BLaER1 (cell line): ENCODE measurements around the gene ROCK2.
"Not testable (repeated sequence)": the region's sequence is repeated elsewhere in the genome, so short reads cannot be mapped to it uniquely, and the experiment has no call there.

Experiments used
- H3K27ac ChIP-seq: shearing (Covaris generic); formaldehyde crosslinking; 2 replicates; pipeline ENCODE4 v1.8.1; 2022
- H3K27me3 ChIP-seq: shearing (Covaris generic); formaldehyde crosslinking; 2 replicates; pipeline ENCODE4 v1.8.1; 2022
- H3K36me3 ChIP-seq: shearing (Covaris generic); formaldehyde crosslinking; 2 replicates; pipeline ENCODE4 v1.8.1; 2022
- H3K4me1 ChIP-seq: shearing (Covaris generic); formaldehyde crosslinking; 2 replicates; pipeline ENCODE4 v1.8.1; 2022
- H3K4me2 ChIP-seq: shearing (Covaris generic); formaldehyde crosslinking; 2 replicates; pipeline ENCODE4 v1.8.1; 2022
- H3K4me3 ChIP-seq: shearing (Covaris generic); formaldehyde crosslinking; 2 replicates; pipeline ENCODE4 v1.8.1; 2022
- H3K9ac ChIP-seq: shearing (Covaris generic); formaldehyde crosslinking; 2 replicates; pipeline ENCODE4 v1.8.1; 2022
- H3K9me3 ChIP-seq: shearing (Covaris generic); formaldehyde crosslinking; 2 replicates; pipeline ENCODE4 v1.8.1; 2022
- H4K20me1 ChIP-seq: shearing (Covaris generic); formaldehyde crosslinking; 2 replicates; pipeline ENCODE4 v1.8.1; 2022
- Cebpa-rat ChIP-seq: shearing (Covaris generic); IDR thresholded peaks from 2 replicates; pipeline ENCODE4 v1.8.1; 2022

Gene ROCK2

GRCh38 chr2:11179196-11179595, 165.2 kb downstream of the ROCK2 start:
- no peak overlapping the region for H3K9ac ChIP-seq
- no peaks in the 10 kb centered on the region for H4K20me1 ChIP-seq
- no peak for TF ChIP-seq Cebpa-rat
- no peak overlapping the region for H3K4me2 ChIP-seq
- peaks cover 42% of the 10 kb centered on the region for H3K4me1 ChIP-seq
- H3K36me3 ChIP-seq, result peaks cover 20% of the 10 kb centered on the region
- no peaks in the 10 kb centered on the region for H3K9me3 ChIP-seq
- H3K4me3 ChIP-seq, result no peak overlapping the region
- H3K27ac ChIP-seq, result no peak overlapping the region
- H3K27me3 ChIP-seq, result no peaks in the 10 kb centered on the region

- H3K9me3 ChIP-seq, result no peaks in the 10 kb centered on the region
- no peak overlapping the region for H3K4me3 ChIP-seq
- H3K27ac ChIP-seq, result no peak overlapping the region
- peaks cover 18% of the 10 kb centered on the region for H3K36me3 ChIP-seq
- H3K27me3 ChIP-seq, result no peaks in the 10 kb centered on the region
- no peak overlapping the region for H3K9ac ChIP-seq
- H4K20me1 ChIP-seq, result no peaks in the 10 kb centered on the region
- H3K4me1 ChIP-seq, result peaks cover 42% of the 10 kb centered on the region
- no peak for TF ChIP-seq Cebpa-rat
- H3K4me2 ChIP-seq, result peak overlapping the region; percentile 31
These were observed 166.4 kb downstream of the ROCK2 start for GRCh38 chr2:11177871-11178690.

GRCh38 chr2:11175293-11175795, 169.1 kb downstream of the ROCK2 start:
- Histone ChIP-seq H3K27me3 (no peaks in the 10 kb centered on the region), H3K9ac (no peak overlapping the region), H4K20me1 (no peaks in the 10 kb centered on the region), H3K4me2 (peak overlapping the region; percentile 65), H3K27ac (peak overlapping the region; percentile 19; the same call in 1 of the 2 replicates), H3K4me1 (peaks cover 42% of the 10 kb centered on the region), H3K4me3 (no peak overlapping the region), H3K36me3 (no peaks in the 10 kb centered on the region; the same call in 1 of the 2 replicates), H3K9me3 (no peaks in the 10 kb centered on the region)
- TF ChIP-seq Cebpa-rat, result no peak

- H3K9ac ChIP-seq, result no peak overlapping the region
- no peak overlapping the region for H3K27ac ChIP-seq
- peaks cover 42% of the 10 kb centered on the region for H3K4me1 ChIP-seq
- H3K9me3 ChIP-seq, result no peaks in the 10 kb centered on the region
- no peaks in the 10 kb centered on the region for H3K27me3 ChIP-seq
- TF ChIP-seq Cebpa-rat, result no peak
- no peak overlapping the region; the same call in 1 of the 2 replicates for H3K4me2 ChIP-seq
- H3K4me3 ChIP-seq, result no peak overlapping the region
- H4K20me1 ChIP-seq, result no peaks in the 10 kb centered on the region
- H3K36me3 ChIP-seq, result no peaks in the 10 kb centered on the region
These were observed 170.2 kb downstream of the ROCK2 start for GRCh38 chr2:11174222-11174621.

GRCh38 chr2:11169333-11169732, 175.1 kb downstream of the ROCK2 start:
- H3K4me1 ChIP-seq, result no peaks in the 10 kb centered on the region; the same call in 1 of the 2 replicates
- H3K9me3 ChIP-seq, result no peaks in the 10 kb centered on the region
- H3K36me3 ChIP-seq, result no peaks in the 10 kb centered on the region
- no peak overlapping the region for H3K9ac ChIP-seq
- no peak overlapping the region for H3K27ac ChIP-seq
- TF ChIP-seq Cebpa-rat, result no peak
- H3K4me3 ChIP-seq, result no peak overlapping the region
- H3K27me3 ChIP-seq, result no peaks in the 10 kb centered on the region
- no peak overlapping the region for H3K4me2 ChIP-seq
- no peaks in the 10 kb centered on the region for H4K20me1 ChIP-seq

GRCh38 chr2:11168488-11168887, 175.9 kb downstream of the ROCK2 start:
- Histone ChIP-seq H3K9me3 (no peaks in the 10 kb centered on the region), H3K27me3 (no peaks in the 10 kb centered on the region), H3K4me3 (no peak overlapping the region), H3K4me2 (no peak overlapping the region), H3K27ac (no peak overlapping the region), H3K9ac (no peak overlapping the region), H3K36me3 (no peaks in the 10 kb centered on the region), H3K4me1 (no peaks in the 10 kb centered on the region), H4K20me1 (no peaks in the 10 kb centered on the region)
- TF ChIP-seq Cebpa-rat, result no peak

DNA sequence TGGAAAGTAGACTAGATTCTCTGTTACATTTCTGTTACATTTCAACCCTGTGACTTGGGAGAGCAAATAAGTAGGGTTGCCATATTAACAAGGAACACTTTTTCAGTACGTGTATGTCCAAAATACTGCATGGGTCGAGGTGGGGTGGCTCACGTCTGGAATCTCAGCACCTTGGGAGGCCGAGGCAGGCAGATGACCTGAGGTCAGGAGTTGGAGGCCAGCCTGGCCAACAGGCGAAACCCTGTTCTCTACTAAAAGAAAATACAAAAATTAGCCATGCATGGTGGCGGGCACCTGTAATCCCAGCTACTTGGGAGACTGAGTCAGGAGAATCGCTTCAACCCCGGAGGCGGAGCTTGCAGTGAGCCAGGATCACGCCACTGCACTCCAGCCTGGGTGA, 178.0 kb downstream of the ROCK2 start:
- Histone ChIP-seq H3K9me3 (no peaks in the 10 kb centered on the region), H4K20me1 (no peaks in the 10 kb centered on the region), H3K36me3 (no peaks in the 10 kb centered on the region), H3K4me2 (no peak overlapping the region), H3K9ac (no peak overlapping the region), H3K27me3 (no peaks in the 10 kb centered on the region), H3K27ac (no peak overlapping the region), H3K4me1 (peaks cover 5% of the 10 kb centered on the region), H3K4me3 (no peak overlapping the region)
- TF ChIP-seq Cebpa-rat, result no peak

DNA sequence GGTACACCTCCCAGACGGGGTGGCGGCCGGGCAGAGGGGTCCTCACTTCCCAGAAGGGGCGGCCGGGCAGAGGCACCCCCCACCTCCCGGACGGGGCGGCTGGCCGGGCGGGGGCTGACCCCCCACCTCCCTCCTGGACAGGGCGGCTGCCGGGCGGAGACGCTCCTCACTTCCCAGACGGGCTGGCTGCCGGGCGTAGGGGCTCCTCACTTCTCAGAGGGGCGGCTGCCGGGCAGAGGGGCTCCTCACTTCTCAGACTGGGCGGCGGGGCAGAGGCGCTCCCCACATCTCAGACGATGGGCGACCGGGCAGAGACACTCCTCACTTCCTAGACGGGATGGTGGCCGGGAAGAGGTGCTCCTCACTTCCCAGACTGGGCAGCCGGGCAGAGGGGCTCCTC, 179.4 kb downstream of the ROCK2 start:
- not testable (repeated sequence) for H3K27ac ChIP-seq, H3K36me3 ChIP-seq, H4K20me1 ChIP-seq, H3K4me2 ChIP-seq, H3K4me3 ChIP-seq, H3K9me3 ChIP-seq, H3K27me3 ChIP-seq, H3K9ac ChIP-seq
- peaks cover 19% of the 10 kb centered on the region for H3K4me1 ChIP-seq

- Histone ChIP-seq H3K9ac (no peak overlapping the region), H3K4me2 (no peak overlapping the region), H3K4me1 (peaks cover 33% of the 10 kb centered on the region), H3K27ac (no peak overlapping the region), H3K36me3 (no peaks in the 10 kb centered on the region), H3K4me3 (no peak overlapping the region), H3K27me3 (no peaks in the 10 kb centered on the region), H4K20me1 (no peaks in the 10 kb centered on the region), H3K9me3 (no peaks in the 10 kb centered on the region)
- TF ChIP-seq Cebpa-rat, result no peak
These were observed 180.8 kb downstream of the ROCK2 start for GRCh38 chr2:11163439-11164317.

DNA sequence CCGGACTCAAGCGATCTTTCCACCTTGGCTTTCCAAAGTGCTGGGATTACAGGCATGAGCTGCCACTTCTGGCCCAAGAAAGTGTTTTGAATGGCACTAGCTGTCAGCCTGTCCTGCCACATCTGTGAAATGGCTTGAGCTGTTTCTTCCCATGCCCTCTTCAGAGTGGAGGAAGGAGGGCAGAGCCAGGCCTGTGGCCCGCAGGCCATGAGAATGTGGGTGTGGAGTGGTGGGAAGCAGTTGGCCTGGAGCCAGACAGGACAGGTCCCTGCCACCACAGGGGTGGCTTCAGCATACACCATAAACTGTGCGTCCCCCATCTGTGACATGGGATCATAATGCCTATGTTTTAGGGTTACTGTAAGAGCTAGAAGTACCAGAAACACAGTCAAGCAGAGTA, 182.7 kb downstream of the ROCK2 start:
- H3K9me3 ChIP-seq, result no peaks in the 10 kb centered on the region
- no peak overlapping the region for H3K4me3 ChIP-seq
- no peak overlapping the region for H3K9ac ChIP-seq
- no peaks in the 10 kb centered on the region for H3K36me3 ChIP-seq
- peaks cover 42% of the 10 kb centered on the region for H3K4me1 ChIP-seq
- no peaks in the 10 kb centered on the region for H3K27me3 ChIP-seq
- peak overlapping the region; percentile 62; the same call in 1 of the 2 replicates for H3K4me2 ChIP-seq
- no peaks in the 10 kb centered on the region for H4K20me1 ChIP-seq
- no peak for TF ChIP-seq Cebpa-rat
- H3K27ac ChIP-seq, result peak overlapping the region; percentile 38; the same call in 1 of the 2 replicates
